GM18505 (cell line): ENCODE results near the gene OIP5.
A peak's percentile ranks its signal among the peaks of the same experiment; 100 is the strongest.

Source experiments
- ATAC-seq: cut with Tn5 transposase; IDR thresholded peaks from one replicate; pipeline ENCODE4 v1.9.1; 2021; ENCODE audit not compliant: unreplicated experiment
- POLR2A ChIP-seq: IDR thresholded peaks from 4 replicates; pipeline ENCODE4 v1.6.1; 2011; ENCODE audit warnings: borderline replicate concordance; ENCODE audit not compliant: insufficient read depth, insufficient read length; ENCODE audit errors: extremely low read depth

The OIP5 gene

DNA sequence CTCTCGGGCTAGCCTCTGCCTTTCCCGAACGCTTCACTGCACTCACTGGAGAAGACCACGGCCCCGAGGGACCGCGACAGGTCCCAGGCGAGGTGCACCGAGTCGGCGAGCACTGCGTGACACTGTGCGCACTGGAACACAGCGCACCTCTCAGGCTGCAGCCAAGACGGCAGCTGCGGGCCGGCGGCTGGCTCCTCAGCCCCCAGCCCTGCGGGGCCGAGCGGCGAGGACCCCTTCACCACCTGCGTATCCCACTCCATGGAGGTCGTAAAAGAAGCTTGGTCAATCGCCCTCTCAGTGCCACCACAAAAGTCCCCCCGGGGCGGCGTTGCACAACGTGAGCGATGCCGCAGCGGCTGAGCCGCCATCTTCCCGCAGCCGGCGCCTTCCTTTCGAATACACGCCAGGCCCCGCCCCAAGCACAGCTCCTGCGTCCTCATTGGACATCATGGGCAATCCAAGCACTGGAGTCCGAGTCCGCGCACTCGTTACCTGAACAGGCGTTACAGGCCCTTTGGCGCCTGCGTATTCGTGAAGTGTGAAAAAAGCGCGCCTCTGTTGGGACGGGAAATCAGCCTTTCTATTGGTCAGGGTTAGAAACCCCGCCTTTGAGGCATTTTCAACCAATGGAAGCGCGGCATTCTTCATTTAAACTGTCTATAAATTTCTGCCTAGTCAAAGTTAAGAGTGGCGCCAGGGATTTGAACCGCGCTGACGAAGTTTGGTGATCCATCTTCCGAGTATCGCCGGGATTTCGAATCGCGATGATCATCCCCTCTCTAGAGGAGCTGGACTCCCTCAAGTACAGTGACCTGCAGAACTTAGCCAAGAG lies at the start of gene OIP5, which contains the start of gene NUSAP1:
Gene OIP5 (minus strand): TSS at position 398 of the 832 bp plus-strand sequence. CDS start 30 bp downstream, at position 368.
Gene NUSAP1 (plus strand): TSS at position 688 of the 832 bp plus-strand sequence. CDS start 77 bp downstream, at position 765.
- peak; percentile 95 for TF ChIP-seq POLR2A
- peak; percentile 86 for ATAC-seq

DNA sequence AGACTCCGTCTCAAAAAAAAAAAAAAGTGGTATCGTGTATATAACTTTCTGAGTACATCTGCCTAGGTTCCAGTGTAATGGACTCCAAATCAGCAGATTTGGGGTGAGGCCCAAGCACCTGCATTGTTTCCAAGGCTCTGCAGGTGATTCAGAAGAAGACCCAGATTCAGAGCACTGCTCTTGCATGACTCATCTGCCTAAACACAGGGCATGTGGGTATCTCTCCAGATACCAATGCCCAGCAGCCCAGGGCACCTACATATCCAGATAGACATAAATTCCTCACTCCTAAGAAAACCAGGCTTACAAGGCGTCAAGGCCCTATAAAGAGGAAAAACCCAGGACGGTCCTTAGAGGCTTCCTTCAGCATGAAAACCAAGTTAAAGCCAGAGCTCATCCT lies 45.6 kb upstream of the OIP5 start:
- TF ChIP-seq POLR2A = no peak
- ATAC-seq = no peak

DNA sequence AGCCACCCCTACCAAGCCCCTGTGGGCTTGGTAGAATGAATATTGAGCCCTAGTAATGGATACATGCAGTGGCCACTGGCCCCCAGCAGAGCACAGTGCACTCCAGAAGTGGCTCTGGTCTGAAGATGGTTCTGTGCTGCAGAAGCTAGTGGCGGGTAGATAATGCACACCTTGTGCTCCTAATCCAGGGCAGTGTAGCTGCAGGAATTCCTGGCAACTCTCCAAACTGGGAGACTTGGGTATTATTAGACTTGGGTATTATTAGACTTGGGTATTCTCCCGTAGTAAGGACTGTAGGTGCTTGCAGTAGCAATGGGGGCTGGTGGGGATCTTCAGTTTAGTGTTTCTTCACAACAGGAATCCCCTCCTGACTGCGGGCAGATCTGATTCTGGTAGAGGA lies 35.0 kb upstream of the OIP5 start:
- ATAC-seq = no peak
- no peak for TF ChIP-seq POLR2A

DNA sequence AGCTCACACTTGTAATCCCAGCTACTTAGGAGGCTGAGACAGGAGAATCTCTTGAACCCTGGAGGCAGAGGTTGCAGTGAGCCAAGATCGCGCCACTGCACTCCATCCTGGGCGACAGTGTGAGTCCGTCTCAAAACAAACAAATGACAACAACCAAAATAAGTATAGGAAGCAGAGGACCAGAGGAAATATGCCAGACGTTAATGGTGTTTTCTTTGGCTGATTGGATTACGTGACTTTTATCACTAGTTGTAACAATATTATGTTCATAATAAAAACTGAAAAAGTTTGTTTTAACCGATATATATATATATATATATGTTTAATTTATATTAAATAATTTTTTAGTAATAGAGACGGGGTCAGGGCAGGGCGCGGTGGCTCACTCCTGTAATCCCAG lies 22.0 kb upstream of the OIP5 start:
- no peak for TF ChIP-seq POLR2A
- no peak for ATAC-seq

DNA sequence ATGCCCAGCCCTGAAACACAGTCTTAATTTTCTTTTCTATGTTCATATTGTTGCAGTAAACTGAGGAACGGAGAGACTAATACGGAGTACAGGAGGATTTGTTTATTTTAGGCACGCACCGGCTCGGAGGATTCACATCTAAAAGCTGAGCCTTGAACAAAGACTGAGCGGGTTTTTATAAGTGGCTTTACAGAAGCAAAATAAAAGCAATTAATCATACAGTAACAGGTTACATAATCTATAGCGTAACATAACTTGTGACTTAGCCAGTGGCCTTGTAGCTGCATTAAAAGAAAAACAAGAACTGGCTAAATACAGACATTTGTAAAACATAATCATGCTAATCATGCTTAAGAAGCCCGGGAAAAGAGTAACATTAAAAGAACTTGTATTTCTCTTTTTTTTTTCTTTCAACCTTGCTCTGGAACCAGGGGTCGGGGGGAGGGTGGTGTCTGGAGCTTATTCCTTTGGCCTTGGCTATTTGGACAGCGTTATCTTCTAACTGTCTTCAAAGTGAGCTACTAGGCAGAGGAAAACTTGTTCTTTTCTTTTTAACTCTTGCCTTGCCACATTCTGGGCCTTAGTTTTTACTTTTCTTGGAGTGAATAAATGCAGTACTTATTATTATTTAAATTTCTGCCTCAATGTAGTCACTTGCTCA lies 17.8 kb upstream of the OIP5 start:
- no peak for TF ChIP-seq POLR2A
- no peak for ATAC-seq

DNA sequence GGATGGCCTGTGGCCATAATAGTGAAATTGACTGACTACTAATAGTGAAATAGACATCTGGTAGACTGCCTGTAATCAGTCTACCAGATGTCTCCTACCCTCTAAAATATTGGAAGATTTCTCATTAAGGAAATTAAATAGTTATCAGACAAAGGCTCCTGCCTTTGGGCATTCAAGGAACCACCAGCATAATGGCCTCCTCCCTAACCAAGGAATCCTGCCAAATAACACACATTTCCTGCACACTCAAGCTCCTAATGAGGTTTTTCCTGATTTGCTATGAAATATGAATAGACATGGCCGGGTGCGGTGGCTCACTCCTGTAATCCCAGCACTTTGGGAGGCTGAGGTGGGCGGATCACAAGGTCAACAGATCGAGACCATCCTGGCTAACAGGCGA lies 14.8 kb upstream of the OIP5 start:
- no peak for ATAC-seq
- no peak for TF ChIP-seq POLR2A

DNA sequence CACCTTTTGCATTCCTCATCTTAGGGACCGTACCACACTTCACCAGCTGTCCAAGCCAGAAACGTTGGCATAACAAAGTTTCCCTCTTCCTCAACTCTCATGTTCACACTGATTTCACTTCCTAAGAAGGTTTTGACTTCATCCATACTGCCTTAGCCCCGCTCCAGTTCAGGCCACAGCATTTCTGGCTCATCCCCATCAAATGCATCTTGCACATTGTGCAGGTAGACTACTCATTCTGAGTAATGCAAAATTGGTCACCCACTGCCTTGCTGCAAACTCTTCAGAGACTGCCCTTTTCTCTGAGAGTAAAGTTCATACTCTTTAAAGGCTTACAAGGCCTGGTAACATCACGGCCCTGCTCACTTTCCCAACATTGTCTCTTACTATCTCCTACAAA lies 9.1 kb upstream of the OIP5 start:
- no peak for ATAC-seq
- TF ChIP-seq POLR2A = no peak

DNA sequence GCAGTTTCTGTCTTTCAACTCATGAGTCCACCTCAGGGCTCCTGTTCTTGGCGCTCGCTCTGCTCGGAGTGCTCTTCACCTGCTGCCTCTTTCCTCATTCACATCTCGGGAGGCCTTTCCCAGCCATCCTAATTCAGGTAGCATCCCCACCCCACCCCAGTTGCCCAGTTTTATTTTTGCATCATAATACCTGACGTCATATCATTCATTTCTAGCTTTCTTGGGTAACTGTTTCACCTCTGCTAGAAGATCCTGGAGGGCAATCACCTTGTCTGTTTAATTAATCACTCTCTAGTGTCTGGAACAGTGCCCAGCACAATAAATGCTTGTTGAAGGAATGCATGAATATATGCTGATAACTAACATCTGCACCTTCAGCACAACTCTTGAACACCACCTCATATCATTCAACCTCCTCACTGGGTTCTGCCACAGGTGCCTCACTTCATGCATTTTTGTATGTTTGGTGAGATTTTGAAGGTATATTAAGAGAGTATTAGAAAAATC lies 7.9 kb upstream of the OIP5 start:
- TF ChIP-seq POLR2A = no peak
- ATAC-seq = no peak

DNA sequence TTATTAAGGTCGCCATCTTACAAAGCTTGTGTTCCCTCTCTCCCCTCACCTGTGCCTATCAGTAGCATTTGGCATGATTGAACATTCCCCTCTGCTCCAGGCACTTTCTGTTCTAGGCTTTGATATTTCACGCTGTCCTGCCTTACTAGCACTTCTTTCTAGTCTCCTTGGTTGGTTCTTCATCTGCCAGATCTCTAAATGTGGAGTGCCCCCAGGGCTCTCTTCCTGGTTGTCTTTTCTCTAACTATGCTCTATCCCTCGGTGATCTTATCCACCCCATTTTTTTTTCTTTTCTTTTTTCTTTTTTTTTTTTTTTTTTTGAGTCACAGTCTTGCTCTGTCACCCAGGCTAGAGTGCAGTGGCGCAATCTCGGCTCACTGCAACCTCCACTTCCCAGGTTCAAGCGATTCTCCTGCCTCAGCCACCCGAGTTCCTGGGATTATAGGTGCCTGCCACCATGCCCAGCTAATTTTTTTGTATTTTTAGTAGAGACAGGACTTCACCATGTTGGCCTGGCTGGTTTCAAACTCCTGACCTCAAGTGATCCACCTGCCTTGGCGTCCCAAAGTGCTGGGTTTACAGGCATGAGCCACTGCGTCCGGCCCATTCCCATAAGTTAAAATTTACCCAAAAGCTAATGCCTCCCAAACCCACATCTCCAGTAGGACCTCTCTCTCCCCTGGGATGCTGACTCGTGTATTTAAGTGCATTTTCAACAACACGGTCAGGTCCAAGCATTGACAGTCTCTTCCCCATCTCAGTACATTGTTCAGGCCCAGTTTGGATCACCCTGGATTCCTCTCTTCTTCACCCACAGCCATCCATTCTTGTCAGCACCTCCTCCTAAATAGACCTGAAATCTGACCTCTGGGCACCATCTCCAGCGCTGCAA lies 5.5 kb upstream of the OIP5 start:
- no peak for TF ChIP-seq POLR2A
- ATAC-seq = no peak

DNA sequence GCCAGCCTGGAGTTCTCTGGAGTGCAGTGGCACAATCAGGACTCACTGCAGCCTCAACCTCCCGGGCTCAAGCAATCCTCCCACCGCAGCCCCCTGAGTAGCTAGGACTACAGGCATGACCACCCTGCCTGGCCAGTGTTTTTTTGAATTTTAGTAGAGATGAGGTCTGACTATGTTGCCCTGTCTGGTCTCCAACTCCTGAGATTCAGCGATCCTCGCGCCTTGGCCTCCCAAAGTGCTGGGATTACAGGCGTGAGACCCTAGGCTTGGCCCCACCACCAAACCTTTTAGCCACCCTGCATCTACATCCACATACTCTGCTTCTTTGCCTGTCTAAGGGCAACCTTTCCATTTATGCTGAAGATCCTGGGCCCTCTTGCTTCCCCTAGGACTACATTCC lies 4.7 kb upstream of the OIP5 start:
- ATAC-seq = no peak
- TF ChIP-seq POLR2A = no peak

DNA sequence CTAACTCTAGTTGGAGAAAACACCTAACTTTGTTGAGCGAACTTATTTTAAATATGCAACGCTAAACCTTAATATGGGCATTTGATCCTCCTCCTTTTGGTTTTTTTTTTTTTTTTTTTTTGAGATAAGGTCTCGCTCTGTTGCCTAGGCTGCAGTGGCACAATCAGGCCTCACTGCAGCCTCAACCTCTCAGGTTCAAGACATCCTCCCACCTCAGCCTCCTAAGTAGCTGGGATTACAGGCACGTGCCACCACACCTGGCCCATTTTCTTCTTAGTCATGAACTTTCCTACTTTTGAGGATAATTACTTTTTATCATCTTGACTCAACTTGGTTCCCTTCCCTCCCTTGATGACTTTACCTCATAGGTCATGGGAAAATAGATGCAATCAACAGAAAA lies 4.2 kb upstream of the OIP5 start:
- ATAC-seq = no peak
- TF ChIP-seq POLR2A = no peak

DNA sequence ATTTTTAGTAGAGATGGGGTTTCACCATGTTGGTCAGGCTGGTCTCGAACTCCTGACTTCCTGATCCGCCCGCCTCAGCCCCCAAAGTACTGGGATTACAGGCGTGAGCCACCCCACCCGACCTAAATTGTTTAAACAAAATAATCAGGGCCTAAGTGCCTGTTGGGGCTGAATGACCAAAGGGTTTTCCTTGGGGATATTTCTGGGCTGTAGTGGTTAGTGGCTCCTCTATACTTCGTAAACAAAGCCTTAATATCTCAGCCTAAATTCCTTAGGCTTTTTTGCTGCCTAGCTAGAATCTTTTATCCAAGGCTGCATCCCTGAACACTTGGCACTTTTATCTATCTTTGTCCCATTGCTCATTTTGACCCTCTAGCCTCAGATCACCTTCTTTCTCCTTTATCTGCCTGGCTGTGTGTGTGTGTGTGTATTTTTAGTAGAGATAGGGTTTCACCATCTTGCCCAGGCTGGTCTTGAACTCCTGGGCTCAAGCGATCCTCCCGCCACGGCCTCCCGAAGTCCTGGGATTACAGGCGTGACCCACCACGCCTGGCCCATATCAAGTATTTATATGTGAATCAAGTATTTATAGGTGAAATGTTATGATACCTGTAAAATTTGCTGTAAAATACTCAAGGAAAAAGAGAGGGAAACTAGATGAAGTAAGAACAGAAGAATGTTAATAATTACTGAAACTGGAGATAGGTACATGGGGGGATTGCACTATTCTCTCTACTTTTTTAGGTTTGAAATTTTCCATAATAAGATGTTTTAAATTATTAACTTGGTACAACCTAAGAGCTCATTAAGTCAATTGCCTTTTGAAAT lies 2.1 kb upstream of the OIP5 start:
- no peak for ATAC-seq
- no peak for TF ChIP-seq POLR2A
